ENCODE data around the gene PPFIBP2.

PPFIBP2 gene

DNA sequence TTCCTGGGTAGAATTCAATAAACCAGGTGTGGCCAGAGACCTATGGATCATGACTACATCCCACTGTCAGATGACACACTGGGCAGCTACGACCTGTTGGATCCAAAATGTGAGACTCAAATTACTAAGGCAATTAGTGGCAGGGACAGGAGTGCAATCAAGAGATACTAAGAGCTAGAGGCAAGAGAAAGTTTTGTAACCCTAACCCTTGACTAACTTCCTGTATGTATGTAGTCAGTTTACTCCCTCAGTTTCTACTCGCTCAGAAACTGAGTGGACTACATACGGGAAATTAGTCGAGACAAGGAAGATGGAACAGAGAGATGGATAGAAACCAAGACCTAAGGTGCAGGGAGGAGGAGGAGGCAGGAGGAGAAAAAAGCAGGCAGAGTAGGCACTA, 156.8 kb downstream of the PPFIBP2 start:
- DNase-seq = no peak

GRCh38 chr11:7671347-7672215, 157.8 kb downstream of the PPFIBP2 start:
- DNase-seq = no peak

GRCh38 chr11:7672276-7672959, 158.6 kb downstream of the PPFIBP2 start:
- DNase-seq = no peak

GRCh38 chr11:7672960-7673723, 159.3 kb downstream of the PPFIBP2 start, which contains the start of gene CYB5R2:
TSS of gene CYB5R2 (minus strand) at chr11:7673500. CDS start at chr11:7672825, 675 bp downstream.
- DNase-seq = no peak

DNA sequence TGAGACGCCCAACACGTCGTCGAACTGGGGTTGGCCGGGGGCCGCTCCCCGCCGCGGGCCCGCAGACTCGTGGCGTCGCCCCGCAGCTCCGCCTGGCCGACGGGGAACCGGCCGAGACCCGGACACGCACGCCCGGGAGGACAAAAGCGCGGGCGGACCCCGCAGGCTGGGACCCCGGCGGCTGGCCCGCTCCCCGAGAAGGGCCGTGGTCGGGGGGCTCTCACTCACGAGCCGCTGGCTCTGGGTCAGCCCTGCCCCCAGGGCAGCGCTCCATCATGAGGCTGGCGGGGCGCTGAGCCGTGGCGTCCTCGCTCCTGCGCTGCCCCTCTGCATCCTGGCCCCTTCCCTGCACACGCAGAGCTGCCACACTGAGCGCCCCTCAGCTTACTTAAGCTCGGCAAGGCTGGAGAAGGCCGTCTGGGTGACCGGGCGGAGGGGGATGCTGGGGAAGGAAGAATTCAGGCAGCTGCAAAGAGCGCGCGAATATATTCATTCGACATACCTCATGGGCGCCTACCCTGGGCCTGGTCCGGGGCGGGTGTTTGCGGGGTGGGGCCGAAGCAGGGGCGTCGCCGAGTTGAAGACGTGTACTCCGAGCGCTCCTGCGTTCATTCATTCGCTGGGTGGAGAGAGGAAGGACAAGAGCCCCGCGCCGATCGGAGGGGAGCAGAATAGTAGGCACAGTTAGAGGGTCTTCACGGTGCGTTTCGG, 160.1 kb downstream of the PPFIBP2 start:
- no peak for DNase-seq

DNA sequence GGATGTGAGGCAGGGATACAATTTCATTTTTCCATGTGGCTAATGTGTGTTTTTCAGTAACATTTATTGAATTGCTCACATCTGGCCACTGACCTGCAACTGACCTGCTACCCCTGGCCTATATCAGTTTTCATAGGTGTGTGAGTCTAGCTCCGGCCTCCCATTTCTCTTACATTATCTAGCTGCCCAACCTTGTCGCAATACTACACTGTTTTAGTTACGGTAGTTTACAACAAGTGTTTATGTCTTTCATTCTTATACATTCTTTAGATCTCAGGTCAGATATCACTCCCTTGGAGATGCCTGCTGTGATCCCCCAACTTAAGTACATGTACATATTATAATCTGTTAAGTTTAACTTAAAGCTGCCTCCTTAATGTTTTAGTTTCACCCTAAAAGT, 161.8 kb downstream of the PPFIBP2 start:
- DNase-seq = no peak

DNA sequence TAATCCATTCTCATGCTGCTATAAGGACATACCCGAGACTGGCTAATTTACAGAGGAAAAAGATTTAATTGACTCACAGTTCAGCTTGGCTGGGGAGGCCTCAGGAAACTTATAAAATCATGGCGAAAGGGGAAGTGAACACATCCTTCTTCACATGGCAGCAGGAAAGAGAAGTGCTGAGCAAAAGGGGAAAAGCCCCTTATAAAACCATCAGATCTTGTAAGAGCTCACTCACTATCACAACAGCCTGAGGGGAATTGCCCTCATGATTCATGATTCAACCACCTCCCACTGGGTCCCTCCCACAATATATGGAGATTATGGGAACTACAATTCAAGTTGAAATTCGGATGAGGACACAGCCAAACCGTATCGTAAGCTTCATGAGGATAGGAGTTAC, 163.3 kb downstream of the PPFIBP2 start:
- no peak for DNase-seq

- DNase-seq = no peak
These were observed 164.0 kb downstream of the PPFIBP2 start for GRCh38 chr11:7677796-7678201.

- DNase-seq = no peak
These were observed 169.8 kb downstream of the PPFIBP2 start for GRCh38 chr11:7683571-7683970.

GRCh38 chr11:7686761-7687160, 173.0 kb downstream of the PPFIBP2 start:
- no peak for DNase-seq

DNA sequence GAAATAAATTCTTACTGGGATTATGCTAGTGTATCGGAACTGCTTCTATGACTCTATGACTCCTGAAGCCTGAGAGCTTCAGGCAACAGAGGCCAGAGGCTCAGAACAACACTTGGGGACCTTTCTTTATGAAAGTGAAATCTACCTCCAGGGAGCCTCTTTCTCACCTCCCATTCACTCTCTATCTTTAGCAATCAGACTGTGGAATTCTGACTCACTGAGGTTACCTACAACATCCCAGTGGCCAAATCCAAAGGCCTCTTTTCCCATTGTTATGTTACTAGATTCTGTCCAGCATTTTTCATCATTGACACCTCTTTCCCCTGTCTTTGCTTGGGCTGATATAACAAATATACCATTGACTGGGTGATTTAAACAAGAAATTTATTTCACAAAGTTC, 173.6 kb downstream of the PPFIBP2 start:
- DNase-seq = no peak

DNA sequence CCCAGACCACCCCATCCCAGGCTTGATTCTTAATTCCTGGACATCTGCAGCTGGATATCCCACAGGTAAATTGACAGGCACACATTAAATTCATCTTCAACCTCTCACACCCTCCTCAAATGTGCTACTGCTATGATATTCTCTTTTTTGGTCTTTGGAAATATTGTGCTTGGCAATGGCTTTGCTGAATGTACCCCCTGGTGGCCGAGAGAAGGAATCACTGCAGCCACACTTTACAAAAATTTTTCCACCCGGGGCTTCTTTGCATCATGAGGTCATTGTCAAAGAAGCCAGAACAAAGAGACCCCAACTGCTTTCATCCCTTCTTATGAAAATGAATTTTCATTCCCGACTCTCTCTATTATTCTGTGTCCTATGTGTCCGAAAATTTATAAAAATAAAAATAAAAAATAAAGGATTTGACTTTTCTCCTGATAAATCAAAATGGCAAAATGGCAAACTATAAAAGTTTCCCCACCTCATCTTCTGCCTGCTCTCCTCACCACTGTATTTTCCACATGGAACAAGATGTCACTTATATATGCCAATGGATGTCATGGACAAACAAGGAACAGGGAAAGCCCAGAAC, 174.5 kb downstream of the PPFIBP2 start:
- no peak for DNase-seq

DNA sequence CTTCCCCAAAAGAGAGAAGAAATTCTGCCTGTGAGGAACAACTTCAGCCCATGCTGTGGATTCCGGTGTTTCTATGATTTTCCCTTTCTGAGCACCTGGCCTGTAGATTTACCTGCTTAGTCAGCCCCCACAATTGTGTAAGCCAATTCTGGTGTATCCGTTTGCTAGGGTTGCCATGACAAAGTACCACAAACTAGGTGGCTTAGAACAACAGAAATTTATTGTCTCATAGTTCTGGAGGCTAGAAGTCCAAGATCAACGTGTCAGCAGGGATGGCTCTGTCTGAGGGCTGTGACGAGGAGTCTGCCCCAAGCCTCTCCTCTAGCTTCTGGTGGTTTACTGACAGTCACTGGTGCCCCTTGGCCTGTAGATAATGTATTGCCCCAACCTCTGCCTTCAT, 175.4 kb downstream of the PPFIBP2 start:
- DNase-seq = no peak

DNA sequence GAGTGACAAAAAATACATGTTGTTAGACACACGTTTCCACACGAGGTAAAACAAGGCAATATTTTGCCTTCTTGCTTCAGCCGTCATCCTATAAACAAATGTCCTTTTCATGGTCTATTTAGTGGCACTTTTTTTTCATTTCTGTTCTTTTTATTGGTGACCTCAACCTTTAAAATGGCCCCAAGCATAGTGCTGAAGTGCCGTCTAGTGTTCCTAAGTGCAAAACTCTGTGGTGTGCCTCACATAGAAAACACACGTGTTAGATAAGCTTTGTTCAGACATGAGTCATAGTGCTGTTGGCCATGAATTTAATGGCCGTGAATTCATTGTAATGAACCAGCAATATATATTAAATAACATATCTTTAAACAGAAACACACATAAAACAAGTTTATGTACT, 176.8 kb downstream of the PPFIBP2 start:
- DNase-seq = no peak

DNA sequence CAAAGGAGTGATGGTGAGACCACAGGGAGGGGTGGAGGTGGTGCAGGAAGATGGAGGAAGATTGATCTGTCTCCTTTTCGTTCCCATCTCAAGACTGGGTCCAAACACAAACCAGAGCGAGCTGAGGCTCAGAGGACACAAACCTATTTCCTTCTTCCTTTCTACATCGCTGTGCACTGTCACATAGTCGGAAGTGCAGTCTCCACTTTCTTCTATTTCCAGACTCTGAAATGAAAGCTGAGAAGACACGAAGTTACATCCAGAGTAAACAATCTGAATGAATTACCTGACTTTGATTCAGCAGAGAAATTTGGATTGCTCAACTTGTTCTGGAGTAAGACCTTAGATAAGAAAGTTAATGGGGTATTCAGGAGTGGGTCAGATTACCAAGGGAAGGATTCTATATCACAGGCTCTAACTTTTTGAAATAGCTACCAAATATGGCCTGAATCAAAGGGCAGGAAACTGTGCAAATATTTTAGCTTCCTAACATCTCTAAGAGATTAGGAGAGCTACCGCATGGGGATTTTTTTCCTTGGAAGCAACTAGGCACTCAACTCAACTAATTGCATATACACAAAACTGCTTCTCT, 178.1 kb downstream of the PPFIBP2 start:
- no peak for DNase-seq

- DNase-seq = no peak
These were observed 178.6 kb downstream of the PPFIBP2 start for GRCh38 chr11:7692426-7692825.

DNA sequence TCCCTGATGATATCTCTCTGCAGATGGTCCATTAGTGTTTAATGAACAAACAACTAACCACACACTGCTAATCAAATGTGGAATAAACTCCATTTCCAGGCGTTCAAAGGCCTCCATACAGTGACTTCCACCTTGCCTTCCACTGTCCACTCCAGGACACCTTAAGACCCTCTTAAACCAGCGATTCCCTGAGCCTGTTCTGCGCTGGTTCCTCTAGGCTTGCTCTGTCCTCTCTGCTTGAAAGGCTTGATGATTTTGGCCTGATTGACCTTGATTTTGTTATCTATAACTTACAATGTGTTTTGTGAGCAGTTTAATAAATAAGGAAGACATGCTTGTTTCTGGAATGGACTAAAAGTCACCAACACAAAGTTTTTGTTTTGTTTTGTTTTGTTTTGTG, 180.4 kb downstream of the PPFIBP2 start:
- no peak for DNase-seq

DNA sequence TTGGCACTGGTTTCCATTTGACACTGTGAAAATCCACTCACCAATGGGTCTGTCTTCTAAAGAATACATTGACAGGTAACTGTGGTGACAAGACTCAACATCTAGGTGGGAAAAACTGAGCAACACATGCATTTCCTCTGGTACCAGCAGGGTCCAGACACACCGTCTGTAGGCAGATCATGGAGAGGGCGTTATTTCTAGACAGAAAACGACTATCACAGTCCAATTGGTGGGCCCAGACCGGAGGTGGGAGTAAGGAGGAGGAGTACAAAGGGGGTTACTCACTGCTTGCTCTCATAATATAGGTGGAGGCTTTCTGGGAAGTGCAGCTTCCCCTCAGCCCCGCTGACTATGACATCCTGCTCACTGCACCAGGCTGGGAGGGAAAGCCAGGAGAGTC, 182.6 kb downstream of the PPFIBP2 start:
- no peak for DNase-seq
